ENCODE data around the gene RDX. TPM values are rescaled to one million over a fixed set of nuclear protein-coding genes. Genes with fewer than 3 reads are reported as not detected.

RDX gene
- total RNA-seq, 1 donor from 2014 or later: 132 TPM

DNA sequence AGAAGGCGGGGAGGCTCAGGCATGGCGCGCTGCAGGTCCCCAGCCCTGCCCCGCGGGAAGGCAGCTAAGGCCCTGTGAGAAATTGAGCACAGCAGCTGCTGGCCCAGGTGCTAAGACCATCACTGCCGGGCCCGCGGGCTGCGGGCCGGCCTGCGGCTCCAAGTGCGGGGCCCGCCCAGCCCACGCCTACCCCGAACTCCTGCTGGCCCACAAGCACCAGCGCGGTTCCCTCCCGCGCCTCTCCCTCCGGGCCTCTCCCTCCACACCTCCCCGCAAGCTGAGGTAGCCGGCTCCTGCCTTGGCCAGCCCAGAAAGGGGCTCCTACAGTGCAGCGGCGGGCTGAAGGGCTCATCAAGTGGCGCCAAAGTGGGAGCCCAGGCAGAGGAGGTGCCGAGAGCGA, 4.6 kb upstream of the RDX start:
- Histone ChIP-seq H3K9ac (ENCODE audit: low read length) (no peak overlapping the region), H3K27me3 (ENCODE audit: insufficient read depth, low read length) (no peaks in the 10 kb centered on the region), H3K4me1 (ENCODE audit: insufficient read depth, low read length) (peaks cover 11% of the 10 kb centered on the region), H3K79me2 (ENCODE audit: insufficient read depth, low read length) (peaks cover 3% of the 10 kb centered on the region), H3K4me2 (ENCODE audit: low read length) (no peak overlapping the region), H4K20me1 (ENCODE audit: insufficient read depth, low read length) (no peaks in the 10 kb centered on the region), H2AFZ (ENCODE audit: low read depth, low read length) (no peak overlapping the region), H3K9me3 (ENCODE audit: insufficient read depth, low read depth, low read length) (no peaks in the 10 kb centered on the region), H3K36me3 (ENCODE audit: insufficient read depth, low read length) (no peaks in the 10 kb centered on the region), H3K4me3 (ENCODE audit: insufficient read depth, low read depth, low read length) (no peak overlapping the region), H3K27ac (ENCODE audit: low read depth, low read length) (no peak overlapping the region)
- Mint-ChIP-seq H3K4me1 (ENCODE audit: low read depth, unreplicated experiment) (peaks cover 9% of the 10 kb centered on the region), H3K36me3 (ENCODE audit: low read depth, unreplicated experiment) (no peaks in the 10 kb centered on the region), H3K27me3 (ENCODE audit: low read depth, unreplicated experiment) (no peaks in the 10 kb centered on the region), H3K27ac (ENCODE audit: unreplicated experiment) (no peak overlapping the region), H3K4me3 (ENCODE audit: unreplicated experiment) (no peak overlapping the region), H3K9me3 (ENCODE audit: unreplicated experiment) (no peaks in the 10 kb centered on the region)
- TF ChIP-seq, protein P1, sequence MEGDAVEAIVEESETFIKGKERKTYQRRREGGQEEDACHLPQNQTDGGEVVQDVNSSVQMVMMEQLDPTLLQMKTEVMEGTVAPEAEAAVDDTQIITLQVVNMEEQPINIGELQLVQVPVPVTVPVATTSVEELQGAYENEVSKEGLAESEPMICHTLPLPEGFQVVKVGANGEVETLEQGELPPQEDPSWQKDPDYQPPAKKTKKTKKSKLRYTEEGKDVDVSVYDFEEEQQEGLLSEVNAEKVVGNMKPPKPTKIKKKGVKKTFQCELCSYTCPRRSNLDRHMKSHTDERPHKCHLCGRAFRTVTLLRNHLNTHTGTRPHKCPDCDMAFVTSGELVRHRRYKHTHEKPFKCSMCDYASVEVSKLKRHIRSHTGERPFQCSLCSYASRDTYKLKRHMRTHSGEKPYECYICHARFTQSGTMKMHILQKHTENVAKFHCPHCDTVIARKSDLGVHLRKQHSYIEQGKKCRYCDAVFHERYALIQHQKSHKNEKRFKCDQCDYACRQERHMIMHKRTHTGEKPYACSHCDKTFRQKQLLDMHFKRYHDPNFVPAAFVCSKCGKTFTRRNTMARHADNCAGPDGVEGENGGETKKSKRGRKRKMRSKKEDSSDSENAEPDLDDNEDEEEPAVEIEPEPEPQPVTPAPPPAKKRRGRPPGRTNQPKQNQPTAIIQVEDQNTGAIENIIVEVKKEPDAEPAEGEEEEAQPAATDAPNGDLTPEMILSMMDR (IDR thresholded peaks at IDR 0.05; ENCODE audit: insufficient read depth, low read depth, low read length): no peak
- no peak for TF ChIP-seq EZH2 (IDR thresholded peaks at IDR 0.05; ENCODE audit: insufficient read depth, low read length)
- FAIRE-seq (no peak), DNase-seq (ENCODE audit: low read depth) (no peak)

DNA sequence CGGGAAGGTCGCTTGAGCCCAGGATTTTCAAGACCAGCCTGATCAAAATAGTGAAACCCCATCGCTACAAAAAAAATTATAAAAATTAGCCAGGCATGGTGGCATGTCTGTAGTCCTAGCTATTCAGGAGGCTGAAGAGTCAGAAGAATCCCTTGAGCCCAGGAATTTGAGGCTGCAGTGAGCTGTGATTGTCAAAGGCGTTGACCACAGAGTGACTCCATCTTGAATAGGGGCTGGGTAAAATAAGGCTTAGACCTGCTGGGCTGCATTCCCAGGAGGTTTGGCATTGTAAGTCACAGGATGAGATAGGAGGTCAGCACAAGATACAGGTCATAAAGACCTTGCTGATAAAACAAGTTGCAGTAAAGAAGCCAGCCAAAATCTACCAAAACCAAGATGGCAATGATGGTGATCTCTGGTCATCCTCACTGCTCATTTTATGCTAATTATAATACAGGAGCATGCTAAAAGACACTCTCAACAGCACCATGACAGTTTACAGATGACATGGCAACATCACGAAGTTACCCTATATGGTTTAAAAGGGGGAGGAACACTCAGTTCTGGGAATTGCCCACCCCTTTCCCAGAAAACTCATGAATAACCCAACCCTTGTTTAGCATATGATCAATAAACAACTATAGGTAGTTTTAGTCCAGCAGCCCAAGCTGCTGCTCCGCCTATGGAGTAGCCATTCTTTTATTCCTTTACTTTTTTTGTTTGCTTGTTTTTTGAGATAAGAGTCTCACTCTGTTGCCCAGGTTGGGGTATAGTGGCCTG, 2.8 kb upstream of the RDX start:
- Histone ChIP-seq H3K27ac (ENCODE audit: low read depth, low read length) (no peak overlapping the region), H3K4me2 (ENCODE audit: low read length) (no peak overlapping the region), H2AFZ (ENCODE audit: low read depth, low read length) (no peak overlapping the region), H3K9ac (ENCODE audit: low read length) (no peak overlapping the region), H3K36me3 (ENCODE audit: insufficient read depth, low read length) (no peaks in the 10 kb centered on the region), H3K27me3 (ENCODE audit: insufficient read depth, low read length) (no peaks in the 10 kb centered on the region), H3K4me3 (ENCODE audit: insufficient read depth, low read depth, low read length) (no peak overlapping the region), H3K79me2 (ENCODE audit: insufficient read depth, low read length) (peaks cover 21% of the 10 kb centered on the region), H3K9me3 (ENCODE audit: insufficient read depth, low read depth, low read length) (no peaks in the 10 kb centered on the region), H4K20me1 (ENCODE audit: insufficient read depth, low read length) (peaks cover 13% of the 10 kb centered on the region), H3K4me1 (ENCODE audit: insufficient read depth, low read length) (peaks cover 15% of the 10 kb centered on the region)
- H3K27ac Mint-ChIP-seq (ENCODE audit: unreplicated experiment): no peak overlapping the region
- DNase-seq (ENCODE audit: low read depth) (no peak), FAIRE-seq (no peak)
- peaks cover 14% of the 10 kb centered on the region for H3K4me1 Mint-ChIP-seq (ENCODE audit: low read depth, unreplicated experiment)
- H3K36me3 Mint-ChIP-seq (ENCODE audit: low read depth, unreplicated experiment): no peaks in the 10 kb centered on the region
- TF ChIP-seq EZH2 (IDR thresholded peaks at IDR 0.05; ENCODE audit: insufficient read depth, low read length): no peak
- TF ChIP-seq, protein P1 (IDR thresholded peaks at IDR 0.05; ENCODE audit: insufficient read depth, low read depth, low read length): no peak
- H3K9me3 Mint-ChIP-seq (ENCODE audit: unreplicated experiment): no peaks in the 10 kb centered on the region
- H3K4me3 Mint-ChIP-seq (ENCODE audit: unreplicated experiment): no peak overlapping the region
- H3K27me3 Mint-ChIP-seq (ENCODE audit: low read depth, unreplicated experiment): no peaks in the 10 kb centered on the region

DNA sequence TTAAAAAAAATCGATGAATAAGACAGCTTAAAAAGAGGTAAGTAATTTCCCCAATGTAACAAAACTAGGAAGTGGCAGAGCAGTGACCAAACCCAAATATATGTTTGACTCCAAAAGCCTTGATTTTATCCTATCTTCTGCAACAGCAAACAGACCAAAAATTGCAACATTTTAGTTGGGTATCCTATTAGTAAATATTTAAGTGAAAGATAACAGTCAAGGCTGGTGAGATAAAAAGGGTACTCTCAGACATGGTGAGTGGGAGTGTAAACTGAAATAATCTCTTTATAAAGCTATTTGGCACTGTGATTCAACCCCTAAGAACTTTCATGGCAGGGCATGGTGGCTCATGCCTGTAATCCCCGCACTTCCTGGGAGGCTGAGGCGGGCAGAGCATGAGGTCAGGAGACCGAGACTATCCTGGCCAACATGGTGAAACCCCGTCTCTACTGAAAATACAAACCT, 1.9 kb upstream of the RDX start:
- H3K9me3 ChIP-seq (ENCODE audit: insufficient read depth, low read depth, low read length): no peaks in the 10 kb centered on the region
- Mint-ChIP-seq H3K27me3 (ENCODE audit: low read depth, unreplicated experiment) (no peaks in the 10 kb centered on the region), H3K4me3 (ENCODE audit: unreplicated experiment) (no peak overlapping the region), H3K27ac (ENCODE audit: unreplicated experiment) (no peak overlapping the region), H3K4me1 (ENCODE audit: low read depth, unreplicated experiment) (peaks cover 22% of the 10 kb centered on the region), H3K9me3 (ENCODE audit: unreplicated experiment) (no peaks in the 10 kb centered on the region), H3K36me3 (ENCODE audit: low read depth, unreplicated experiment) (no peaks in the 10 kb centered on the region)
- no peak for DNase-seq (ENCODE audit: low read depth)
- no peak overlapping the region for H3K4me3 ChIP-seq (ENCODE audit: insufficient read depth, low read depth, low read length)
- no peak for TF ChIP-seq EZH2 (IDR thresholded peaks at IDR 0.05; ENCODE audit: insufficient read depth, low read length)
- TF ChIP-seq, protein P1 (IDR thresholded peaks at IDR 0.05; ENCODE audit: insufficient read depth, low read depth, low read length): no peak
- H3K4me1 ChIP-seq (ENCODE audit: insufficient read depth, low read length): peaks cover 18% of the 10 kb centered on the region
- peaks cover 22% of the 10 kb centered on the region for H4K20me1 ChIP-seq (ENCODE audit: insufficient read depth, low read length)
- H3K4me2 ChIP-seq (ENCODE audit: low read length): no peak overlapping the region
- no peaks in the 10 kb centered on the region for H3K27me3 ChIP-seq (ENCODE audit: insufficient read depth, low read length)
- FAIRE-seq: no peak
- H3K36me3 ChIP-seq (ENCODE audit: insufficient read depth, low read length): no peaks in the 10 kb centered on the region
- H3K79me2 ChIP-seq (ENCODE audit: insufficient read depth, low read length): peaks cover 30% of the 10 kb centered on the region
- H2AFZ ChIP-seq (ENCODE audit: low read depth, low read length): no peak overlapping the region
- no peak overlapping the region for H3K27ac ChIP-seq (ENCODE audit: low read depth, low read length)
- H3K9ac ChIP-seq (ENCODE audit: low read length): no peak overlapping the region

All from astrocyte (in vitro differentiated cells and primary cell).